ENCODE data around the gene PSMC3. TPM values are rescaled to one million over a fixed set of nuclear protein-coding genes. Genes with fewer than 3 reads are reported as not detected.

PSMC3 gene
- total and polyA plus RNA-seq, 9 of the 15 experiments (the other 6 are each of a cell fraction or from before 2014, with no cell fraction given) = 44.3 to 324 (median 240) TPM

DNA sequence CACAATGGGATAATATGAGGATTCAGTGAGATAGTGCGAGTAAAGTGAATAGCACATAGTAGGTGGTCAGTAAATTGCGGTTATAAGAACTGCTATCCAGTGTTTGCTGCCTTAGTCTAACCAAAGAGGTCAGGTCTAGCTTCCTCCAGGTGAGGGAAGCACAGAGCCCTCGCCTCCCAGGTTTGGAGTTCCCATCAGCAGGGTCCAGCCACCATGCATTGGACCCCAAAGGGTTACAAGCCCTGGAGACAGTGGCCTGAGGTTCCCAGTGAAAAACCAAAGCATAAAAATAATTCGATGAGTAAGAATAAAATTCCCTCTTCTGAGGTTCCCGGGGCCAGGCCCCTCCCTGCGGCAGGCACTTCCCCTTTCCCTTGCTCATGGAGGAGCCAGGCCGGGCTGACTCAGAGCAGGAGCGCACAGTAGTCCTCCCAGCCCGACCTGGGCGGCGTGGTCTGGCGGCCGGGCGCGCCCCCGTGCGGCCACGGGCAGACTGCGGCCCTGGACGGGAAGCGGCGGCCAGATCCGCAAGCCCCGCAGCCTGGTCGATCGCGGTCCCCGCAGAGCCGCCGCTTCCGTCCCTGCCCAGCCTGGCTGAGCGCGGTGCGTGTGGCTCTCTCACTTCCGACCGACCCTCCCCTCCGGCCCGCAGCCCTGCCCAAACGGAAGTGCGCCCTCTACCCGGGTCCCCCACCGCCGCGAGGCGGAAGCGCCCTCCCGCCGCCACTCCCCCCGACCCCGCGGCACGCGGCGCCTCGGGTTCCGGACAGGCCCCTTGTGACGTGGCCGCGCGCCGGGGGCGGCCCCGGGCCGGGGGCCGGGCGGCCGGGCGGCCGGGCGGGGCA lies 18.3 kb downstream of the PSMC3 start, which contains the start of gene SLC39A13 (continued):
- no peak for TF ChIP-seq ZNF407 (IDR thresholded peaks at IDR 0.05; ENCODE audit: low read depth)
- no peak for TF ChIP-seq TAF9B (IDR thresholded peaks at IDR 0.05; ENCODE audit: partially characterized antibody)
- no peak for TF ChIP-seq ZNF445 (CRISPR knock-in tag; IDR thresholded peaks at IDR 0.05; ENCODE audit: low read depth)
- TF ChIP-seq RNF2 (IDR thresholded peaks at IDR 0.05) = no peak
- TF ChIP-seq ZBTB17 (CRISPR knock-in tag; IDR thresholded peaks at IDR 0.05) = peak; percentile 80
- TF ChIP-seq ELF1 (tag; IDR thresholded peaks at IDR 0.05) = peak; percentile 87
- peak; percentile 87 for TF ChIP-seq HNRNPL (IDR thresholded peaks at IDR 0.05; ENCODE audit: low read depth, low read length)
- TF ChIP-seq, protein P1, sequence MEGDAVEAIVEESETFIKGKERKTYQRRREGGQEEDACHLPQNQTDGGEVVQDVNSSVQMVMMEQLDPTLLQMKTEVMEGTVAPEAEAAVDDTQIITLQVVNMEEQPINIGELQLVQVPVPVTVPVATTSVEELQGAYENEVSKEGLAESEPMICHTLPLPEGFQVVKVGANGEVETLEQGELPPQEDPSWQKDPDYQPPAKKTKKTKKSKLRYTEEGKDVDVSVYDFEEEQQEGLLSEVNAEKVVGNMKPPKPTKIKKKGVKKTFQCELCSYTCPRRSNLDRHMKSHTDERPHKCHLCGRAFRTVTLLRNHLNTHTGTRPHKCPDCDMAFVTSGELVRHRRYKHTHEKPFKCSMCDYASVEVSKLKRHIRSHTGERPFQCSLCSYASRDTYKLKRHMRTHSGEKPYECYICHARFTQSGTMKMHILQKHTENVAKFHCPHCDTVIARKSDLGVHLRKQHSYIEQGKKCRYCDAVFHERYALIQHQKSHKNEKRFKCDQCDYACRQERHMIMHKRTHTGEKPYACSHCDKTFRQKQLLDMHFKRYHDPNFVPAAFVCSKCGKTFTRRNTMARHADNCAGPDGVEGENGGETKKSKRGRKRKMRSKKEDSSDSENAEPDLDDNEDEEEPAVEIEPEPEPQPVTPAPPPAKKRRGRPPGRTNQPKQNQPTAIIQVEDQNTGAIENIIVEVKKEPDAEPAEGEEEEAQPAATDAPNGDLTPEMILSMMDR (IDR thresholded peaks at IDR 0.05 in 2 of 3, conservative IDR thresholded peaks at IDR 0.05 in 1 of 3; ENCODE audit: insufficient read depth in 2 of 3, low read depth in 1 of 3, low read length in 3 of 3) = peak; percentile 92 to 95 (median 94)
- TF ChIP-seq THRB (CRISPR knock-in tag; conservative IDR thresholded peaks at IDR 0.05) = no peak
- TF ChIP-seq PML (IDR thresholded peaks at IDR 0.05; ENCODE audit: low read length) = no peak; the same call in none of the 2 replicates
